Stimulated activated CD4-positive, alpha-beta T cell treated with anti-CD3 and anti-CD28 coated beads, Interleukin-12 subunit alpha, Interleukin-12 subunit beta, amount 100 ng/mL, for 48 hours (primary cell): ENCODE results near the gene MARS1.
"Not testable (repeated sequence)": the region's sequence is repeated elsewhere in the genome, so short reads cannot be mapped to it uniquely, and the experiment has no call there.

Experiments
- DNase-seq, 3 donors: peaks; one replicate each; pipeline ENCODE4 v3.0.0-alpha.2; 2020; ENCODE audit warnings: low read depth in 2 of 3, low spot score in 1 of 3

The MARS1 gene

GRCh38 chr12:57489157-57489641 lies 1.3 kb downstream of the MARS1 start:
- no peak for DNase-seq

- no peak for DNase-seq
Measured at GRCh38 chr12:57490126-57490525, 2.3 kb downstream of the MARS1 start.

- DNase-seq: no peak
Measured at GRCh38 chr12:57491393-57492280, 3.8 kb downstream of the MARS1 start.

GRCh38 chr12:57495051-57495701 lies 7.3 kb downstream of the MARS1 start:
- DNase-seq: not testable (repeated sequence)

- DNase-seq: no peak
Measured at GRCh38 chr12:57496822-57497221, 9.0 kb downstream of the MARS1 start.

- no peak for DNase-seq
Measured at GRCh38 chr12:57497223-57498131, 9.6 kb downstream of the MARS1 start.

DNA sequence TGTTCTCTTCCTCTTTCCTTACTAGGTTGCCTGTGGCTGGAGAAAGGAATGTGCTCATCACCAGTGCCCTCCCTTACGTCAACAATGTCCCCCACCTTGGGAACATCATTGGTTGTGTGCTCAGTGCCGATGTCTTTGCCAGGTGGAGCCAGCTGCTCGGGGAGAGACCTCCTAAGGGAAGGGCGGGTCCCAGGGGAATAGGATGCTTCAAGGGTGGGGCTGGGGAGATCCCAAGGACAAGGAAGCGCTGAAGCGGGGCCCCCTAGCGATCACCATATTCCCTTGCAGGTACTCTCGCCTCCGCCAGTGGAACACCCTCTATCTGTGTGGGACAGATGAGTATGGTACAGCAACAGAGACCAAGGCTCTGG lies 10.2 kb downstream of the MARS1 start:
- no peak for DNase-seq

DNA sequence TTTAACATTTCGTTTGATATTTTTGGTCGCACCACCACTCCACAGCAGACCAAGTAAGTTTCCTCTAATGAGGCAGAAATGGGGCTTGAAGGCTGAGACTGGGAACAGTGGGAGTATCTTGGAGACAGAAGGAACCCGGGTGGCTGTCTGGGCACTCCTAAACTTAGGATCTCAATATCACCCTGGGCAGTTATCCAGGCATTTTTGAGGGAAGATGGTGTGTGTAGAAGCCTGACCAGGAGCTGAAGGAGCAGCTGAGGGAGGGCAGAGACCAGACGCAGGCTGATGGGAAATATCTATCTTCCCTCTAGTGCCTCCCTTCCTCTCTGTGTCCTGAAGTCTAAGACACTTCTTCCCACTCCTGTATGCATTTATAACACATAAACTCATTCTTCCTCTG lies 10.7 kb downstream of the MARS1 start:
- no peak for DNase-seq

DNA sequence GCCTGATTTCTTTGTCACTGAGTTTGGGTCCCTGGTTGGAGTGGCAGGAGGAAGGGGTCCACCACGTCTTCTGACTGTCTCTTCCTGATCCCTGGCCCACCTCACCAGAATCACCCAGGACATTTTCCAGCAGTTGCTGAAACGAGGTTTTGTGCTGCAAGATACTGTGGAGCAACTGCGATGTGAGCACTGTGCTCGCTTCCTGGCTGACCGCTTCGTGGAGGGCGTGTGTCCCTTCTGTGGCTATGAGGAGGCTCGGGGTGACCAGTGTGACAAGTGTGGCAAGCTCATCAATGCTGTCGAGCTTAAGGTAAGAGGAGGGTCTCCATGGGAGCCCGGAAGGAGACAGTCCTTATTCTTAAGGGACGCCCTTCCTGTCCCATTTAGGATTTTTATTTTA lies 12.3 kb downstream of the MARS1 start:
- DNase-seq: no peak

GRCh38 chr12:57502311-57502969 lies 14.6 kb downstream of the MARS1 start:
- not testable (repeated sequence) for DNase-seq

- DNase-seq: not testable (repeated sequence)
Measured at GRCh38 chr12:57506541-57506940, 18.7 kb downstream of the MARS1 start.

- not testable (repeated sequence) for DNase-seq
Measured at GRCh38 chr12:57507796-57508195, 19.9 kb downstream of the MARS1 start.

DNA sequence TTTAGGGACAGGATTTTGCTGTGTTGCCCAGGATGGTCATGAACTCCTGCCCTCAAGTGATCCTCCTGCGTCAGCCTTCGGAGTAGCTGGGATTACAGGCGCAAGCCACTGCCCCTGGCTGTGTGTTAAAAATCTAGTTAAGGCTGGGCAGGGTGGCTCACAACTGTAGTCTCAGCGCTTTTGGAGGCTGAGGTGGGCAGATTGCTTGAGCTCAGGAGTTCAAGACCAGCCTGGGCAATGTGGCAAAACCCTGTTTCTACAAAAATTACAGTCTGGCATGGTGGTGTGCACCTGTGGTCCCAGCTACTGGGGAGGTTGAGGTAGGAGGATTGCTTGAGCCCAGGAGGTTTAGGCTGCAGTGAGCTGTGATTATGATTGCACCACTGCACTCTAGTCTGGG lies 23.3 kb downstream of the MARS1 start:
- no peak for DNase-seq

- no peak for DNase-seq
Measured at GRCh38 chr12:57511588-57512325, 23.9 kb downstream of the MARS1 start.

- no peak for DNase-seq
Measured at GRCh38 chr12:57512665-57513064, 24.8 kb downstream of the MARS1 start.

DNA sequence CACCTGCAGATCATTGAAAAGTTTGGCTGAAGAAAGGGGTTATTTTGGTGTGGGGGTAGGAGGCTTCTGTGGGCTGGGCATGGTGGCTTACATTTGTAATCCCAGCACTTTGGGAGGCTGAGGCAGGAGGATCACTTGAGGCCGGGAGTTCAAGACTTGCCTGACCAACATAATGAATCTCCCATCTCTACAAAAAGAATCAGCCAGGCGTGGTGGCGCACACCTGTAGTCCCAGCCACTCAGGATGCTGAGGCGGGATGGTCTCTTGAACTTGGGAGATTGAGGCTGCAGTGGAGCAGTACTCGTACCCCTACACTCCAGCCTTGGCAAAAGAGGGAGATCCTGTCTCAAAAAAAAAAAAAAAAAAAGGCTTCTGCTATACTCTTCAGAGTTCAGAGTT lies 25.4 kb downstream of the MARS1 start:
- no peak for DNase-seq

DNA sequence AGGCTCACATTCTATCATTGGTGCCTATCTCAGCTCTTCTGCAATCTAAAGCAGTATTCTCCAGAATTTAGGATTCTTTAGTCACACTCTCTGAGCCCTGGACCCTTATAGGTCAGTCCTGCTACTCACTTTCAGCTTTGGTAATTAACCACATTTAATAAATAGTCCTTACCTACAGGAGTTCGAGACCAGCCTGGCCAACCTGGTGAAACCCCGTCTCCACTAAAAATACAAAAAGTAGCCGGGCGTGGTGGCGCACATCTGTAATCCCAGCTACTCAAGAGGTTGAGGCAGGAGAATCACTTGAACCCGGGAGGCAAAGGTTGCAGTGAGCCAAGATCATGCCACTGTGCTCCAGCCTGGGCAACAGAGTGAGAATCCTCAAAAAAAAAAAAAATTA lies 25.8 kb downstream of the MARS1 start:
- not testable (repeated sequence) for DNase-seq

DNA sequence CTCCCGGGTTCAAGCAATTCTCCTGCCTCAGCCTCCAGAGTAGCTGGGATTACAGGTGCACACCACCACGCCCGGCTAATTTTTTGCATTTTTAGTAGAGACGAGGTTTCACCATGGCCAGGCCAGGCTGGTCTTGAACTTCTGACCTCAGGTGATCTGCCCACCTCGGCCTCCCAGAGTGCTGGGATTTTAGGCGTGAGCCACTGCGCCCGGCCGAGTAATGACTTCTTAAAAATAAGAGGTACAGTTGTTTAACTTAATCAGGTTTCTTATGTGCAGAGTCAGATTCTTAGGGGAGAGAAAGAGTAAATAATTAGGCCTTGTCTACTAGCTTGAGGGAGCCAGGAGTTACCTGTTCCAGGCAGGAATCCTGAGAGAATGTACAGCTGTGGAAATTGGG lies 26.4 kb downstream of the MARS1 start:
- not testable (repeated sequence) for DNase-seq

- DNase-seq: no peak
Measured at GRCh38 chr12:57514720-57515407, 27.0 kb downstream of the MARS1 start.
